Hepatocyte (in vitro differentiated cells): ENCODE data around the gene MYO1E. TPM values are rescaled to one million over a fixed set of nuclear protein-coding genes. Genes with fewer than 3 reads are reported as not detected.

ENCODE experiments used
- DNase-seq: peaks from one replicate; pipeline ENCODE4 v3.0.0-alpha.2; 2016; ENCODE audit warnings: low spot score
- H2AFZ ChIP-seq: fragments of 200-600 bp; sonication (generic); 2 replicates; pipeline ENCODE4 v1.6.0; 2016; ENCODE audit warnings: antibody characterized with exemption, mild to moderate bottlenecking
- H3K27ac ChIP-seq: fragments of 200-600 bp; sonication (generic); 2 replicates; pipeline ENCODE4 v1.5.1; 2016; ENCODE audit warnings: mild to moderate bottlenecking
- H3K27me3 ChIP-seq: fragments of 200-600 bp; sonication (generic); 2 replicates; pipeline ENCODE4 v1.6.1; 2016
- H3K36me3 ChIP-seq: fragments of 200-600 bp; sonication (generic); replicated peaks from 2 replicates; pipeline ENCODE4 v1.5.1; 2016; ENCODE audit warnings: low read depth; ENCODE audit not compliant: insufficient read depth
- H3K4me1 ChIP-seq: fragments of 200-600 bp; sonication (generic); 2 replicates; pipeline ENCODE4 v1.5.1; 2016; ENCODE audit warnings: mild to moderate bottlenecking, moderate library complexity; ENCODE audit not compliant: insufficient read depth
- H3K4me2 ChIP-seq: fragments of 200-600 bp; sonication (generic); 2 replicates; pipeline ENCODE4 v1.6.0; 2016
- H3K4me3 ChIP-seq: fragments of 200-600 bp; sonication (generic); 2 replicates; pipeline ENCODE4 v1.5.1; 2016; ENCODE audit warnings: mild to moderate bottlenecking
- H3K79me2 ChIP-seq: fragments of 200-600 bp; sonication (generic); 2 replicates; pipeline ENCODE4 v1.6.0; 2017; ENCODE audit warnings: mild to moderate bottlenecking
- H3K9me2 ChIP-seq: fragments of 200-600 bp; sonication (generic); replicated peaks from 2 replicates; pipeline ENCODE4 v1.6.0; 2017; ENCODE audit warnings: mild to moderate bottlenecking; ENCODE audit not compliant: insufficient read depth
- H3K9me3 ChIP-seq: fragments of 200-600 bp; sonication (generic); 2 replicates; pipeline ENCODE4 v1.5.1; 2016; ENCODE audit warnings: low read depth, mild to moderate bottlenecking
- H4K20me1 ChIP-seq: fragments of 200-600 bp; sonication (generic); 2 replicates; pipeline ENCODE4 v1.6.0; 2016; ENCODE audit warnings: mild to moderate bottlenecking; ENCODE audit not compliant: insufficient read depth, poor library complexity, severe bottlenecking
- CTCF ChIP-seq: fragments of 200-600 bp; sonication (generic); IDR thresholded peaks from 2 replicates; pipeline ENCODE4 v1.5.1; 2016; ENCODE audit warnings: antibody characterized with exemption, mild to moderate bottlenecking; ENCODE audit not compliant: poor library complexity
- EZH2 ChIP-seq: fragments of 200-600 bp; sonication (generic); IDR thresholded peaks from 2 replicates; pipeline ENCODE4 v1.6.1; 2016; ENCODE audit warnings: antibody characterized with exemption, mild to moderate bottlenecking, borderline replicate concordance
- EZH2phosphoT487 ChIP-seq: fragments of 200-600 bp; sonication (generic); IDR thresholded peaks from one replicate; pipeline ENCODE4 v1.6.1; 2018; ENCODE audit warnings: antibody characterized with exemption, mild to moderate bottlenecking, low read depth, moderate library complexity; ENCODE audit not compliant: unreplicated experiment, severe bottlenecking
- WGBS: methylation state at CpG from one replicate; pipeline ENCODE4 v1.1.6; 2016; ENCODE audit warnings: low lambda C conversion rate; ENCODE audit errors: missing lambda C conversion rate; 5-methylcytosine and 5-hydroxymethylcytosine counted together
- polyA plus RNA-seq: library from polyadenylated mRNA; unstranded; fragments of >200 nt; fragmentation: Nextera tagmentation; extraction: Ambion mirVana; gene quantifications from 2 replicates; pipeline ENCODE4 v1.2.1, GENCODE V29; 2016
- total RNA-seq: library from RNA; depleted of rRNA; stranded (reverse); fragments of >200 nt; gene quantifications from 2 replicates; pipeline ENCODE4 v1.2.3, GENCODE V29; 2014

MYO1E gene
- total RNA-seq (98.2 and 111 TPM in 2 replicates), polyA plus RNA-seq (107 and 129 TPM in 2 replicates)

- Histone ChIP-seq H3K4me2 (peak within 1 kb of the TSS; percentile 81), H2AFZ (peak within 1 kb of the TSS; percentile 71), H3K36me3 (no peaks in the 10 kb centered on the region), H3K27ac (peak within 1 kb of the TSS; percentile 83), H4K20me1 (peaks cover 3% of the 10 kb centered on the region), H3K79me2 (peaks cover 40% of the 10 kb centered on the region), H3K27me3 (no peaks in the 10 kb centered on the region), H3K9me2 (no peaks in the 10 kb centered on the region), H3K4me1 (no peaks in the 10 kb centered on the region), H3K9me3 (no peaks in the 10 kb centered on the region), H3K4me3 (peak within 1 kb of the TSS; percentile 85)
- TF ChIP-seq EZH2phosphoT487 = no peak
- no peak for TF ChIP-seq EZH2
- TF ChIP-seq CTCF = no peak
- under 1% methylated on average over 57 of the region's 74 CpGs for WGBS
- DNase-seq = peak; percentile 95
Measured at GRCh38 chr15:59372352-59373211, at the start of gene MYO1E. Gene MYO1E (minus strand): TSS chr15:59372871. CDS start chr15:59372500, 371 bp downstream.

GRCh38 chr15:59420986-59421618, 48.4 kb upstream of the MYO1E start:
- H4K20me1 ChIP-seq = no peaks in the 10 kb centered on the region
- TF ChIP-seq EZH2 = no peak
- TF ChIP-seq CTCF = no peak
- no peak for TF ChIP-seq EZH2phosphoT487
- DNase-seq = peak; percentile 61
- H3K27ac ChIP-seq = no peak overlapping the region
- peaks cover 5% of the 10 kb centered on the region for H3K27me3 ChIP-seq
- H3K4me3 ChIP-seq = no peak overlapping the region
- no peak overlapping the region for H3K4me2 ChIP-seq
- no peaks in the 10 kb centered on the region for H3K4me1 ChIP-seq
- H3K36me3 ChIP-seq = no peaks in the 10 kb centered on the region
- H2AFZ ChIP-seq = no peak overlapping the region
- no peaks in the 10 kb centered on the region for H3K9me2 ChIP-seq
- H3K79me2 ChIP-seq = no peaks in the 10 kb centered on the region
- H3K9me3 ChIP-seq = no peaks in the 10 kb centered on the region
- WGBS = 24% methylated on average over 12 of the region's 16 CpGs

- 65% methylated on average over 3 of the region's 3 CpGs for WGBS
- H2AFZ ChIP-seq = no peak overlapping the region
- no peaks in the 10 kb centered on the region for H3K4me1 ChIP-seq
- H3K4me3 ChIP-seq = no peak overlapping the region
- H3K27me3 ChIP-seq = peaks cover 5% of the 10 kb centered on the region
- no peaks in the 10 kb centered on the region for H3K9me2 ChIP-seq
- H3K36me3 ChIP-seq = no peaks in the 10 kb centered on the region
- H4K20me1 ChIP-seq = no peaks in the 10 kb centered on the region
- H3K4me2 ChIP-seq = no peak overlapping the region
- no peak for TF ChIP-seq CTCF
- no peak for TF ChIP-seq EZH2
- no peak for TF ChIP-seq EZH2phosphoT487
- DNase-seq = no peak
- no peak overlapping the region for H3K27ac ChIP-seq
- H3K9me3 ChIP-seq = no peaks in the 10 kb centered on the region
- no peaks in the 10 kb centered on the region for H3K79me2 ChIP-seq
Measured at GRCh38 chr15:59420108-59420507, 47.4 kb upstream of the MYO1E start.
